MCF 10A (cell line): ENCODE measurements around the gene SUSD1. TPM values are rescaled to one million over a fixed set of nuclear protein-coding genes. Genes with fewer than 3 reads are reported as not detected.
A peak's percentile ranks its signal among the peaks of the same experiment; 100 is the strongest.

Experiments used
- BruUV-seq: library from RNA; stranded (reverse); fragments of 400-500 nt; replicated peaks from 2 replicates; lab custom pipeline; 2021; lab: Mats Ljungman, UMichigan
- CTCF ChIA-PET: fragments of 300-600 bp; sonication (Branson Sonifier 250); formaldehyde crosslinking; extraction: SDS; loops from one replicate; lab custom pipeline; 2021; ENCODE audit warnings: antibody characterized with exemption, inconsistent platforms; lab: Yijun Ruan, JAX
- POLR2A ChIA-PET: fragments of 300-600, 350-650 bp; sonication (Branson Sonifier 250); formaldehyde crosslinking; extraction: SDS; loops from one replicate; lab custom pipeline; 2020; ENCODE audit warnings: antibody characterized with exemption, inconsistent platforms; lab: Yijun Ruan, JAX
- DNase-seq: peaks from one replicate; pipeline ENCODE4 v3.0.0-alpha.2; 2018; ENCODE audit not compliant: unreplicated experiment
- H3K27ac Mint-ChIP-seq: one replicate; pipeline ENCODE4 v1.8.0; 2022; ENCODE audit warnings: mild to moderate bottlenecking, low read depth, mixed read lengths; ENCODE audit not compliant: unreplicated experiment
- H3K27me3 Mint-ChIP-seq: one replicate; pipeline ENCODE4 v1.8.0; 2022; ENCODE audit warnings: mixed read lengths; ENCODE audit not compliant: insufficient read depth, unreplicated experiment
- H3K36me3 Mint-ChIP-seq: one replicate; pipeline ENCODE4 v1.8.0; 2022; ENCODE audit warnings: mild to moderate bottlenecking, moderate library complexity, mixed read lengths; ENCODE audit not compliant: insufficient read depth, unreplicated experiment
- H3K4me1 Mint-ChIP-seq: one replicate; pipeline ENCODE4 v1.8.0; 2022; ENCODE audit warnings: mixed read lengths; ENCODE audit not compliant: insufficient read depth, unreplicated experiment
- H3K4me3 Mint-ChIP-seq: one replicate; pipeline ENCODE4 v1.8.0; 2022; ENCODE audit warnings: mild to moderate bottlenecking, moderate library complexity, mixed read lengths; ENCODE audit not compliant: unreplicated experiment
- H3K9me3 Mint-ChIP-seq: one replicate; pipeline ENCODE4 v1.8.0; 2022; ENCODE audit warnings: mixed read lengths; ENCODE audit not compliant: unreplicated experiment
- CTCF ChIP-seq: fragments of 200-600 bp; IDR thresholded peaks from one replicate; pipeline ENCODE4 v1.8.0; 2022; ENCODE audit warnings: antibody characterized with exemption, mild to moderate bottlenecking; ENCODE audit not compliant: unreplicated experiment
- intact Hi-C: fragments of 100-400 bp; cut with micrococcal nuclease; formaldehyde crosslinking; loops from 2 replicates; pipeline ENCODE4 v1.14.1; 2022
- total RNA-seq: library from RNA; stranded (reverse); gene quantifications from 2 replicates; pipeline ENCODE4 v1.2.3, GENCODE V29; 2022

SUSD1 gene
- total RNA-seq, 1 experiment from 2014 or later = 2.0 TPM

- Mint-ChIP-seq H3K4me3 (no peak overlapping the region), H3K27ac (peak overlapping the region; percentile 84), H3K4me1 (peaks cover 31% of the 10 kb centered on the region), H3K9me3 (no peaks in the 10 kb centered on the region), H3K36me3 (no peaks in the 10 kb centered on the region), H3K27me3 (no peaks in the 10 kb centered on the region)
- intact Hi-C loops = loop anchor here (5.0 kb wide), 1 partner anchor 44 kb away; no protein-coding TSS in a partner anchor
- no peak for TF ChIP-seq CTCF
- CTCF ChIA-PET = interaction anchor here (0.6 to 1.6 kb wide), 5 partner anchors 51 to 252 kb away, joined by 3 to 5 read pairs (median 3); no protein-coding TSS in a partner anchor
- POLR2A ChIA-PET = interaction anchor here (1.2 to 4.6 kb wide), 10 partner anchors 10 to 114 kb away, joined by 4 to 31 read pairs (median 10); partner anchors contain the start of gene UGCG
- DNase-seq = no peak
- BruUV-seq = no TSS peak
These were observed 164.0 kb downstream of the SUSD1 start for GRCh38 chr9:112011051-112011620.

GRCh38 chr9:112010537-112010936 is 164.6 kb downstream of the SUSD1 start:
- CTCF ChIA-PET = interaction anchor here (0.9 kb wide), 1 partner anchor 251 kb away, joined by 5 read pairs; no protein-coding TSS in a partner anchor

GRCh38 chr9:112009656-112010055 is 165.4 kb downstream of the SUSD1 start:
- CTCF ChIA-PET = interaction anchor here (0.6 kb wide), 2 partner anchors 22 to 250 kb away, joined by 3 read pairs; no protein-coding TSS in a partner anchor
- Mint-ChIP-seq H3K27me3 (no peaks in the 10 kb centered on the region), H3K27ac (peak overlapping the region; percentile 47), H3K36me3 (no peaks in the 10 kb centered on the region), H3K4me3 (no peak overlapping the region), H3K9me3 (no peaks in the 10 kb centered on the region), H3K4me1 (peaks cover 25% of the 10 kb centered on the region)
- no TSS peak for BruUV-seq
- intact Hi-C loops = loop anchor here (5.0 kb wide), 1 partner anchor 42 kb away; no protein-coding TSS in a partner anchor
- POLR2A ChIA-PET = interaction anchor here (0.6 to 1.3 kb wide), 5 partner anchors 12 to 285 kb away, joined by 3 to 6 read pairs (median 3); partner anchors contain the start of gene UGCG
- TF ChIP-seq CTCF = no peak
- peak; percentile 55 for DNase-seq

More at GRCh38 chr9:112010537-112010936, 164.6 kb downstream of the SUSD1 start:
- no TSS peak for BruUV-seq
- H3K9me3 Mint-ChIP-seq = no peaks in the 10 kb centered on the region
- no peak for DNase-seq
- no peak for TF ChIP-seq CTCF
- H3K36me3 Mint-ChIP-seq = no peaks in the 10 kb centered on the region
- intact Hi-C loops = loop anchor here (5.0 kb wide), 1 partner anchor 43 kb away; no protein-coding TSS in a partner anchor
- H3K27me3 Mint-ChIP-seq = no peaks in the 10 kb centered on the region
- no peak overlapping the region for H3K4me3 Mint-ChIP-seq
- POLR2A ChIA-PET = interaction anchor here (1.7 kb wide), 1 partner anchor 70 kb away, joined by 4 read pairs; no protein-coding TSS in a partner anchor
- H3K27ac Mint-ChIP-seq = peak overlapping the region; percentile 84
- peaks cover 31% of the 10 kb centered on the region for H3K4me1 Mint-ChIP-seq

- Mint-ChIP-seq H3K36me3 (no peaks in the 10 kb centered on the region), H3K27ac (peak overlapping the region; percentile 29), H3K4me1 (peaks cover 23% of the 10 kb centered on the region), H3K4me3 (no peak overlapping the region), H3K9me3 (no peaks in the 10 kb centered on the region), H3K27me3 (no peaks in the 10 kb centered on the region)
- intact Hi-C loops = no loop called here
- no peak for TF ChIP-seq CTCF
- CTCF ChIA-PET = no interaction called here
- DNase-seq = no peak
- BruUV-seq = no TSS peak
- POLR2A ChIA-PET = interaction anchor here (0.6 kb wide), 1 partner anchor 46 kb away, joined by 4 read pairs; no protein-coding TSS in a partner anchor
These were observed 167.4 kb downstream of the SUSD1 start for GRCh38 chr9:112007575-112008240.
